Stimulated activated CD4-positive, alpha-beta T cell treated with anti-CD3 and anti-CD28 coated beads, TNF-alpha, amount 100 ng/mL, for 4 hours (primary cell): ENCODE measurements around the gene HSD3B7.

Source experiments
- DNase-seq, 3 experiments: peaks; one replicate each; pipeline ENCODE4 v3.0.0-alpha.2; 2020; ENCODE audit warnings: low read depth in 3 of 3

HSD3B7 gene

DNA sequence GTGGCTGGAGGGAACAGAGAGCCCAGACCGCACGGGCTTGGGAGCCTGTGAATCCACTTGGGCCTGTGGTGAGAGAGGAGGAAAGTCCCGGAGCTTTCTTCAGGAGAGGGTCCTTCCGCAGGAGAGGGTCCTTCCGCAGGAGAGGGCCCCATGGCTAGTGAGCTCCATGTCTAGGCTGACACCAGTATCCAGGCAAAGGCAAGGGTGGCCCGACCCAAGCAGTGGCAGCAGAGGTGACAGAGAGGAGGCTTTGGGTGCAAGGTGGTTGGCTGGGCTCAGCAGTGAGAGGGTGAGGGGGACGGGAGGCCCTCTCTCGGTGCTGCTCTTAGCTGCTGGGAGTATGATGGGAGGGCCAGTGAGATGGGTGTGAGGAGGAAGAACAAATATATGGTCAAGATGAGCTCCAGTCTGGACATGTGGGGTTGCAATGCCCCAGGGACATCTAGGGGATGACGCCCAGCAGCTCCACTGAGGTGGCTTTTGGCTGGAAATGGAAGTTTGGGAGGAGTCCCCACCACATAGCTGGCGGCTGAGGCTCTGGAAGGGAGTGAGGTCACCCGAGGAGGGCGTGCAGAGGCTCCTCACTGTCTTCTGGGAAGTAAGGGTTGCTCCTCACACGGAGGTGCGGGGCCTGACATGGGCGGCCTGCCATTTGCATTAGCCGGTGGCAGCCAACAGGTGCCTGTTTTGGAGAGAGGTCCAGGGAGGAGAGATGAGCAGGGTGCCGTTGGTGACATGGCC is 2.3 kb upstream of the HSD3B7 start:
- DNase-seq = no peak

DNA sequence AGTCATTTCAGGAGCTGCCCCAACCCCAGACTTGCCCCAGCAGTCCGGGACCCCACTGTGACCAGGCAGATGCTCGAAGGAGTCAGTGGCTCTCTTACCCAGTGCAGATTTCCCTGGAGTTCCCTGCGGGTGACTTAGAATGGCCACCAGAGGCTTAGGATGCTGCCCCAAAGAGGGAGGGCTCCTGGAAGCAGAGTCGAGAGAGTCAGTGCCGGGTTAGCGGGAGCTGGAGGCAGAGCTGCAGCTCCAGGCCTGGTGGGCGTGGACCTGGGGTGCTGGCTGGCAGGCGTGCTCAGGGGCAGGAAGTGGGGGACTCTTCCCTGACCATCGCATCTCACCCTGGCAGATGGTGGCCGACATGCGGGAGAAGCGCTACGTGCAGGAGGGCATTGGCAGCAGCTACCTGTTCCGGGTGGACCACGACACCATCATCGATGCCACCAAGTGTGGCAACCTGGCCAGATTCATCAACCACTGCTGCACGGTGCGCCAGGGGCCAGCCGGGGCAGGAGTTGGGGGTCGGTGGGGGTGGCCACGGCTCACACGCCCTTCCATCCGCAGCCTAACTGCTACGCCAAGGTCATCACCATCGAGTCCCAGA is 1.6 kb upstream of the HSD3B7 start:
- no peak for DNase-seq

- DNase-seq = no peak
These were observed 953 bp upstream of the HSD3B7 start for GRCh38 chr16:30983898-30984610.

DNA sequence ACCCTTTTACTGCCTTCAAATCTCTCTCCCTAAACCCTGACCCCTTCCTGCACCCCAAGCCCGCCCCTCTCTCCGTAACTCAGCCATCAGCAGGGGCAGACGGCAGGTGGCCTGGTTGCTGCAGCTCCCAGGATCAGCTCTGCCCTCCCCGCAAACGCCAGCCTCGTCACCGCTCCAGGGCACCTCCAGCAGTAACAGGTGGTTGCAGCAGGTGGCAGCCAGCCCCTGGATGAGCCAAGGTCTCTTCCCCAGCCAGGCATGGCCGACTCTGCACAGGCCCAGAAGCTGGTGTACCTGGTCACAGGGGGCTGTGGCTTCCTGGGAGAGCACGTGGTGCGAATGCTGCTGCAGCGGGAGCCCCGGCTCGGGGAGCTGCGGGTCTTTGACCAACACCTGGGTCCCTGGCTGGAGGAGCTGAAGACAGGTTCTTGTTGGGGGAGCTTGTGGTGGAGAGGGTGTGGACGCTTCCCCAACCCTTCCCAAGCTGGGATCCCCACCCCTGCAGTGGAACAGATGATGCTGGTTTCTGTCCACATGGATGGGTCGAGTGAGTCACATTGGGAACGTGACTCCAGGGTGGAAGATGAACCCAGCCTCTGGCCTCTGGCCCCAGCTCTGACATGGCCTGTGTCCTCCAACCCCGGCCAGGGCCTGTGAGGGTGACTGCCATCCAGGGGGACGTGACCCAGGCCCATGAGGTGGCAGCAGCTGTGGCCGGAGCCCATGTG is 558 bp downstream of the HSD3B7 start:
- DNase-seq = no peak

DNA sequence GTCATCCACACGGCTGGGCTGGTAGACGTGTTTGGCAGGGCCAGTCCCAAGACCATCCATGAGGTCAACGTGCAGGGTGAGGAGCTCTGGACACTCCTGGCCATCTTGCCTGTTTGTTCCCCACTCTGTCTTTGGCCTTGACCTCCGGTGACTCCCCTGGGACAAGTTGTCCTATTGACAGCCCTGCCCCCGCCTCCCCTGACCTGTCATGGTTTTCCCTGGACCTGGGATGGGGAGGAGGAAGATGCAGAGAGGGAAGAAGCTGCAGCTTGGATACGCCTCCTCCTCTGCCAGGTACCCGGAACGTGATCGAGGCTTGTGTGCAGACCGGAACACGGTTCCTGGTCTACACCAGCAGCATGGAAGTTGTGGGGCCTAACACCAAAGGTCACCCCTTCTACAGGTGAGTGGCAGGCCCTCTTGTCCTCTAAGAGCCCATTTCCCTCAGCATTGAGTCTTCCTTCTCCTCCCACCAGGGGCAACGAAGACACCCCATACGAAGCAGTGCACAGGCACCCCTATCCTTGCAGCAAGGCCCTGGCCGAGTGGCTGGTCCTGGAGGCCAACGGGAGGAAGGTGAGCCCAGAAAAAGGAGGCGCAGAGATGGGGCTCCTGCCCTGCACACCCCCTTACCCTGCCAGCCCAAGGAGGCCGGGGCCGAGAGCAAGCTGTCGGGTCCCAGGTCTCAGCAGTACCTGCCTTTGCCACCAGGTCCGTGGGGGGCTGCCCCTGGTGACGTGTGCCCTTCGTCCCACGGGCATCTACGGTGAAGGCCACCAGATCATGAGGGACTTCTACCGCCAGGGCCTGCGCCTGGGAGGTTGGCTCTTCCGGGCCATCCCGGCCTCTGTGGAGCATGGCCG is 1.4 kb downstream of the HSD3B7 start:
- DNase-seq = no peak

DNA sequence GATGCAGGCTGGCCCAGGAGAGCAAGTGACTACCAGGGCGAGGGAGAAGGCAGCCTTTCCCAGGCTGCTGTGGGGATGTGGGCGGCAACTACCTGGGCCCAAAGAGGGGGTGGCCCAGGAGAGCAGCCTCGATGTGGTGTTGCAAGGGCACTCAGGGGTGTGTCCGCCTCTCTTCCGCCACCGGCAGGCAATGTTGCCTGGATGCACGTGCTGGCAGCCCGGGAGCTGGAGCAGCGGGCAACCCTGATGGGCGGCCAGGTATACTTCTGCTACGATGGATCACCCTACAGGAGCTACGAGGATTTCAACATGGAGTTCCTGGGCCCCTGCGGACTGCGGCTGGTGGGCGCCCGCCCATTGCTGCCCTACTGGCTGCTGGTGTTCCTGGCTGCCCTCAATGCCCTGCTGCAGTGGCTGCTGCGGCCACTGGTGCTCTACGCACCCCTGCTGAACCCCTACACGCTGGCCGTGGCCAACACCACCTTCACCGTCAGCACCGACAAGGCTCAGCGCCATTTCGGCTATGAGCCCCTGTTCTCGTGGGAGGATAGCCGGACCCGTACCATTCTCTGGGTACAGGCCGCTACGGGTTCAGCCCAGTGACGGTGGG is 2.7 kb downstream of the HSD3B7 start:
- no peak for DNase-seq

- no peak for DNase-seq
These were observed 4.6 kb downstream of the HSD3B7 start for GRCh38 chr16:30989469-30990047.

DNA sequence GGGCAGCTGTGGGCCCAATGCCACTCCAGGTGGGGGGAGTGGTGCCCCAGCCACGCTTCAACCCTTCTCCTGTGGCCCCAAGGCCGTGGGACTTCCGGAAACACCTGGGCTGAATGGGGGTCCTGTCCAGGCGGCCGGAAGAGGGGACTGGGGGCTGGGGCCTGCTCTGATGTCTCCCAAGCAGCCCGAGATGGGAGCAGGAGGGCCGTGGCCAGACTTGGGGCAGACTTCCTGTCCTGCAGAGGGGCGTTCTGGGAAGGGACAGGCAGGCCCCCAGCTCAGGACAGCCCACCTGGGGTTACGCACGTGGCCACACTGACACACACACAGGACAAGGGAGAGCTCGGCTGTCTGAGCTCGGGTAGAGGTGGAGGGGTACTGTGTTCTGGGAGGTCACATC is 5.1 kb downstream of the HSD3B7 start:
- DNase-seq = no peak

- no peak for DNase-seq
These were observed 6.0 kb downstream of the HSD3B7 start for GRCh38 chr16:30991052-30991451.

DNA sequence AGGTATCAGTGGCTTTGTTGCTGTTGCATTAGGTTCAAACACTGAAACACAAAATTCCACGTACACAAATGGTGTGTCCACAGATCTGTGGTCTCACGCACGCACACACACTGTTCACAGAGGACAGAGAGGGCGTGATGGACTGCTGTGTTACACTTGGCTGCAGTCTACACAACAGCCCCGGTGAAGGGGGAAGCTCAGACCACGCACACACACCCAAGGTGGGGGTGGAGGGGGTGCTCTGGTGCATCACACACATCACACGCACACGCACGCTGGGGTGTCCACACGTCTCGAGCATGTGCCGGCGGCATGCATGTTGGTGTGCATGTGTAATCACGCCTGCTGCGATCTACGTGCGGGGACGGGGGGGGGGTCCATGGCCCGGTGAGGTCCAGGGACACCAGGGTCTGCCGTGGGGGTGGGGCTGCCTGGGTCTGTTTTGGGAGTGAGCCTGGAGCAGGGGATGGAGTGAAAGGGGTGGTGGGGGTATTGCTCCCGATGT is 7.3 kb downstream of the HSD3B7 start:
- DNase-seq = no peak

DNA sequence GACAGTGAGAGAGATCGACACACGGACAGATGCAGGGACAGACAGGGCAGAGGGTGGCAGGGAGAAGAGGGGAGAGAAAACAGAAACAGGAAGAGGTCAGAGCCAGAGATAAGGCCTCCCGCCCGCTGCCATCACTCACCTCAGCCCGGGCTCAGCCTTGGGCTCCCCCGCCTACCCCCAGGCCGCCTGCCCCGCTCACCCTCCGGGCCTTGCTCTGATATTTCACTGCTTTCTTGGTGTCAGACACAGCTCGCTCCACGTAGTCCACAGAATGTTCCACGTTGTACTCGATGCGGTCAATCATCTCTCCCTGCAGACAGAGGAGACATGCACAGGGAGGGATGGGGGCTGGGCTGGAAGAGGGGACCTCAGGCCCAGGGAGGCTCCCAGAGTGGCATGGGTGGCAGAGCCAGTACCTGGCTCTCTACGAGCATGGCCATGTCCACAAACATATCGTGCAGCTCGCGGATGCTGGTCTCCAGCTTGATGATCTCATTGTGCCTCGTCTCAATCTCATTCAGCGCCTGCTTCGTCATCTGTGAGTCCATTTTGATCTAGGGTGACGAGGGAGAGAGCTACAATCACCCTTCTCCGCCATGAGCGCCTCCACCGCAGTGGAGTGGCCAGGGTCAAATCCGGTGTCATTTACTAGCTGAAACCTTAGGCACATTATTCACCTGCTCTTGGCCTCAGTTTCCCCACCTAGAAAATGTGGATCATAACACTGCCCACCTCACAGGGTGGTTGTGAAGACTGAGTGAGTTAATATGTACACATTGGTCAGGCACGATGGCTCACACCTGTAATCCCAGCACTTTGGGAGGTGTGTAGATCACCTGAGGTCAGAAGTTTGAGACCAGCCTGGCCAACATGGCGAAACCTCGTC is 8.2 kb downstream of the HSD3B7 start:
- DNase-seq = no peak

- no peak for DNase-seq
These were observed 10.9 kb downstream of the HSD3B7 start for GRCh38 chr16:30995927-30996323.

DNA sequence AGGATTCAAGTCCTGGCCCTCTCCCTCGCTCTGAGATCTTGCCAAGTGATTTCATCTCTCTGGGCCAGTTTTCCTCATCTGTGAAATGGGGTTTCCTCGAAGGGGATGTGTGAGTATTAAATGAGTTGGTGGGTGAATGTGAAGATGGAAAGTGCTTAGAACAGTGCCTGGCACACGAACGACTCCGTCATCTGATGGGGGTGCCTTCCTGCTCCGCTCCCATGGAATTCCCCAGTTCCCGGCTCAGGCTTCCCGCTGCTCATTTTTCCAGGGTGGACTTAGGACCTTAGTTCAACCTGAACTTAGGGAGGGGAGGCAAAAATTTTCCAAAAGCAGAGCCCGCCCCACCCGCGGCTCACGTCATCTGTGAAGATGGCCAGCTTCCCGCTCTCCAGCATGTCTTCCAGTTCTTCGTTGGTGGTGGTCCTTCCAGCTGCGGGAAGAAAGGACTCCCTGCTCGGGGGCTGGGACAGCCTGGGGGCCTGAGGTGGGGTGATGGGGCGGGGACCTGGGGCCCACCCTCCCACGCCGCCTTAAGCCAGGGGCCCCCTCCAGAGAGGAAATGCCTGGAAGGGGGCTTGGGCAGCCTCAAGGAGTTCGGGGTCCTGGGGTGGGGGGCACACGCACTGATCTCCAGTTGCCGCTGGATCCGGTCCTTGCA is 11.4 kb downstream of the HSD3B7 start:
- no peak for DNase-seq

GRCh38 chr16:30996985-30997724 is 12.1 kb downstream of the HSD3B7 start:
- peak; percentile 66 to 79 (median 72) for DNase-seq

- no peak for DNase-seq
These were observed 13.0 kb downstream of the HSD3B7 start for GRCh38 chr16:30997725-30998711.

DNA sequence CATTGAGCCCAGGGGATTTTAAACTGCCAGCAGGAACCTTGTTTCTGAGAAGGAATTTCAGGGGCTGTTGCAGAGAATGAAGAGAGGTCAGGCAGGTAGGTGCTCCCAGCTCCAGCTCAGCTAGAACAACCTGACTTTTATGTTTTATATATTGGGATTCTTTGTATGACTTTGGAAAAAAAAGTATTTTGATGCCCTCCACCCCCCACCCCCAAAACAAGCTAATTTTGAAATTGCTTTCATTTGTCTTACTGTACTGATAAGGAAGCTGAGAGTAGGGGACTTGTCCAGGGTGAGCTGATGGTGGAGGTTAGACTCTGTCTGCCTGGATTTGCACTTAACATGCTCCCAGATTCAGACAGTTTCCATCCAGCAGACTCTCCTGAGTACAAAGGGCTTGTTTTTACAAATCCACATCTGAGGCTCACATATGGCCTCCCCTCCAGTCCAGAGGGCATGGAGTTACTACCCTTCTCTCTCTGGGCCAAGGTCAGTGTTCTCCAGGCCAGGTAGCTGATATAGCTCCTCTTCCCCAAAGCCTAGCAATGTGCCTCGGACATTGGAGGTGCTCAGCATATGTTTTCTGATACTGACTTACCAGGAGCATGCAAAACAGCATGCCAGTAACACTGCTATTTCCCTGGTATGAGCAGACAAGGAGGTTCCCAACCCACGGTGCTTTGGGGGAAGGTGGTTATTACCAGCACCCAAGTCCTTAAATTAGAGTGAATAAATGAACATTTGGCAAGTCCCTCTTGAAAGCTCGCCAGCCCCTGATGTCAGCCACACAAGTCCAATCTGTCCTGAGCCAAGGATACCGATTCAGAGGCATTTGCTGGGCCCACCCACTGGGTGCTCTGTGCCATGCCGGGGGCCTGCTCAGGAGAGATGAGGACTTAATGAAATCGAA is 14.1 kb downstream of the HSD3B7 start:
- no peak for DNase-seq
